ENCODE data around the gene KEAP1.

GRCh38 chr19:10497371-10497770 lies 5.8 kb downstream of the KEAP1 start:
- TF ChIP-seq CTCF (IDR thresholded peaks at IDR 0.05) (no peak), POLR2A (IDR thresholded peaks at IDR 0.05) (no peak)
